Measurements from ENCODE around the gene PKHD1. TPM values are rescaled to one million over a fixed set of nuclear protein-coding genes. Genes with fewer than 3 reads are reported as not detected.

PKHD1 gene
- polyA plus RNA-seq, 2 donors = under 0.01 to 0.01 TPM

GRCh38 chr6:51594981-51595380 lies 492.4 kb downstream of the PKHD1 start:
- Histone ChIP-seq H3K27me3 (ENCODE audit: control insufficient read depth in 1 of 2, insufficient read depth in 2 of 2, low read length in 2 of 2) (no peaks in the 10 kb centered on the region), H3K36me3 (ENCODE audit: control insufficient read depth in 2 of 2, insufficient read depth in 2 of 2, low read length in 1 of 2) (no peaks in the 10 kb centered on the region), H3K27ac (ENCODE audit: low read depth in 2 of 2, low read length in 1 of 2) (no peak overlapping the region), H3K4me3 (ENCODE audit: low read depth in 1 of 2, low read length in 2 of 2) (no peak overlapping the region), H3K4me1 (ENCODE audit: control insufficient read depth in 2 of 2, insufficient read depth in 2 of 2, low read length in 1 of 2) (no peaks in the 10 kb centered on the region), H3K9me3 (ENCODE audit: control insufficient read depth in 2 of 2, insufficient read depth in 1 of 2, low read depth in 1 of 2, low read length in 1 of 2) (no peaks in the 10 kb centered on the region)
- 55 to 64% methylated on average over 1 of the region's 1 CpG for WGBS, 2 donors

GRCh38 chr6:51585264-51585663 lies 502.1 kb downstream of the PKHD1 start:
- no peaks in the 10 kb centered on the region for H3K27me3 ChIP-seq (ENCODE audit: control insufficient read depth in 1 of 2, insufficient read depth in 2 of 2, low read length in 2 of 2)
- no peak overlapping the region for H3K4me3 ChIP-seq (ENCODE audit: low read depth in 1 of 2, low read length in 2 of 2)
- H3K9me3 ChIP-seq (ENCODE audit: control insufficient read depth in 2 of 2, insufficient read depth in 1 of 2, low read depth in 1 of 2, low read length in 1 of 2) = no peaks in the 10 kb centered on the region
- H3K36me3 ChIP-seq (ENCODE audit: control insufficient read depth in 2 of 2, insufficient read depth in 2 of 2, low read length in 1 of 2) = no peaks in the 10 kb centered on the region
- no peak overlapping the region for H3K27ac ChIP-seq (ENCODE audit: low read depth in 2 of 2, low read length in 1 of 2)
- no peaks in the 10 kb centered on the region for H3K4me1 ChIP-seq (ENCODE audit: control insufficient read depth in 2 of 2, insufficient read depth in 2 of 2, low read length in 1 of 2)

- no peaks in the 10 kb centered on the region for H3K4me1 ChIP-seq (ENCODE audit: control insufficient read depth in 2 of 2, insufficient read depth in 2 of 2, low read length in 1 of 2)
- H3K27ac ChIP-seq (ENCODE audit: low read depth in 2 of 2, low read length in 1 of 2) = no peak overlapping the region
- no peak overlapping the region for H3K4me3 ChIP-seq (ENCODE audit: low read depth in 1 of 2, low read length in 2 of 2)
- 85% methylated on average over 3 of the region's 3 CpGs for WGBS, 2 donors
- no peaks in the 10 kb centered on the region for H3K27me3 ChIP-seq (ENCODE audit: control insufficient read depth in 1 of 2, insufficient read depth in 2 of 2, low read length in 2 of 2)
- H3K9me3 ChIP-seq (ENCODE audit: control insufficient read depth in 2 of 2, insufficient read depth in 1 of 2, low read depth in 1 of 2, low read length in 1 of 2) = no peaks in the 10 kb centered on the region
- H3K36me3 ChIP-seq (ENCODE audit: control insufficient read depth in 2 of 2, insufficient read depth in 2 of 2, low read length in 1 of 2) = no peaks in the 10 kb centered on the region
These were observed 503.2 kb downstream of the PKHD1 start for GRCh38 chr6:51584163-51584562.

- Histone ChIP-seq H3K9me3 (ENCODE audit: control insufficient read depth in 2 of 2, insufficient read depth in 1 of 2, low read depth in 1 of 2, low read length in 1 of 2) (no peaks in the 10 kb centered on the region), H3K4me3 (ENCODE audit: low read depth in 1 of 2, low read length in 2 of 2) (no peak overlapping the region), H3K27ac (ENCODE audit: low read depth in 2 of 2, low read length in 1 of 2) (no peak overlapping the region), H3K4me1 (ENCODE audit: control insufficient read depth in 2 of 2, insufficient read depth in 2 of 2, low read length in 1 of 2) (no peaks in the 10 kb centered on the region), H3K27me3 (ENCODE audit: control insufficient read depth in 1 of 2, insufficient read depth in 2 of 2, low read length in 2 of 2) (no peaks in the 10 kb centered on the region), H3K36me3 (ENCODE audit: control insufficient read depth in 2 of 2, insufficient read depth in 2 of 2, low read length in 1 of 2) (no peaks in the 10 kb centered on the region)
- 74 to 81% methylated on average over 5 of the region's 5 CpGs for WGBS, 2 donors
These were observed 508.4 kb downstream of the PKHD1 start for GRCh38 chr6:51578994-51579393.

- Histone ChIP-seq H3K36me3 (ENCODE audit: control insufficient read depth in 2 of 2, insufficient read depth in 2 of 2, low read length in 1 of 2) (no peaks in the 10 kb centered on the region), H3K27ac (ENCODE audit: low read depth in 2 of 2, low read length in 1 of 2) (no peak overlapping the region), H3K4me1 (ENCODE audit: control insufficient read depth in 2 of 2, insufficient read depth in 2 of 2, low read length in 1 of 2) (no peaks in the 10 kb centered on the region), H3K9me3 (ENCODE audit: control insufficient read depth in 2 of 2, insufficient read depth in 1 of 2, low read depth in 1 of 2, low read length in 1 of 2) (no peaks in the 10 kb centered on the region), H3K4me3 (ENCODE audit: low read depth in 1 of 2, low read length in 2 of 2) (no peak overlapping the region), H3K27me3 (ENCODE audit: control insufficient read depth in 1 of 2, insufficient read depth in 2 of 2, low read length in 2 of 2) (no peaks in the 10 kb centered on the region)
- 61 to 69% methylated on average over 2 of the region's 2 CpGs for WGBS, 2 donors
These were observed 509.1 kb downstream of the PKHD1 start for GRCh38 chr6:51578362-51578761.

- no peaks in the 10 kb centered on the region for H3K27me3 ChIP-seq (ENCODE audit: control insufficient read depth in 1 of 2, insufficient read depth in 2 of 2, low read length in 2 of 2)
- no peak overlapping the region for H3K27ac ChIP-seq (ENCODE audit: low read depth in 2 of 2, low read length in 1 of 2)
- H3K4me1 ChIP-seq (ENCODE audit: control insufficient read depth in 2 of 2, insufficient read depth in 2 of 2, low read length in 1 of 2) = no peaks in the 10 kb centered on the region
- H3K36me3 ChIP-seq (ENCODE audit: control insufficient read depth in 2 of 2, insufficient read depth in 2 of 2, low read length in 1 of 2) = no peaks in the 10 kb centered on the region
- H3K4me3 ChIP-seq (ENCODE audit: low read depth in 1 of 2, low read length in 2 of 2) = no peak overlapping the region
- 92 to 94% methylated on average over 1 of the region's 1 CpG for WGBS, 2 donors
- H3K9me3 ChIP-seq (ENCODE audit: control insufficient read depth in 2 of 2, insufficient read depth in 1 of 2, low read depth in 1 of 2, low read length in 1 of 2) = no peaks in the 10 kb centered on the region
These were observed 513.4 kb downstream of the PKHD1 start for GRCh38 chr6:51574040-51574439.

- 88 to 96% methylated on average over 1 of the region's 1 CpG for whole genome bisulfite sequencing, 2 donors
- Histone ChIP-seq H3K27ac (ENCODE audit: low read depth in 2 of 2, low read length in 1 of 2) (no peak overlapping the region), H3K9me3 (ENCODE audit: control insufficient read depth in 2 of 2, insufficient read depth in 1 of 2, low read depth in 1 of 2, low read length in 1 of 2) (no peaks in the 10 kb centered on the region), H3K4me1 (ENCODE audit: control insufficient read depth in 2 of 2, insufficient read depth in 2 of 2, low read length in 1 of 2) (no peaks in the 10 kb centered on the region), H3K36me3 (ENCODE audit: control insufficient read depth in 2 of 2, insufficient read depth in 2 of 2, low read length in 1 of 2) (no peaks in the 10 kb centered on the region), H3K27me3 (ENCODE audit: control insufficient read depth in 1 of 2, insufficient read depth in 2 of 2, low read length in 2 of 2) (no peaks in the 10 kb centered on the region), H3K4me3 (ENCODE audit: low read depth in 1 of 2, low read length in 2 of 2) (no peak overlapping the region)
These were observed 516.2 kb downstream of the PKHD1 start for GRCh38 chr6:51571168-51571567.

- H3K9me3 ChIP-seq (ENCODE audit: control insufficient read depth in 2 of 2, insufficient read depth in 1 of 2, low read depth in 1 of 2, low read length in 1 of 2) = no peaks in the 10 kb centered on the region
- H3K4me3 ChIP-seq (ENCODE audit: low read depth in 1 of 2, low read length in 2 of 2) = no peak overlapping the region
- H3K27ac ChIP-seq (ENCODE audit: low read depth in 2 of 2, low read length in 1 of 2) = no peak overlapping the region
- no peaks in the 10 kb centered on the region for H3K27me3 ChIP-seq (ENCODE audit: control insufficient read depth in 1 of 2, insufficient read depth in 2 of 2, low read length in 2 of 2)
- WGBS, 2 donors = 70 to 75% methylated on average over 5 of the region's 5 CpGs
- H3K4me1 ChIP-seq (ENCODE audit: control insufficient read depth in 2 of 2, insufficient read depth in 2 of 2, low read length in 1 of 2) = no peaks in the 10 kb centered on the region
- no peaks in the 10 kb centered on the region for H3K36me3 ChIP-seq (ENCODE audit: control insufficient read depth in 2 of 2, insufficient read depth in 2 of 2, low read length in 1 of 2)
These were observed 517.1 kb downstream of the PKHD1 start for GRCh38 chr6:51570168-51570921.

- H3K27ac ChIP-seq (ENCODE audit: low read depth in 2 of 2, low read length in 1 of 2) = no peak overlapping the region
- H3K9me3 ChIP-seq (ENCODE audit: control insufficient read depth in 2 of 2, insufficient read depth in 1 of 2, low read depth in 1 of 2, low read length in 1 of 2) = no peaks in the 10 kb centered on the region
- no peaks in the 10 kb centered on the region for H3K27me3 ChIP-seq (ENCODE audit: control insufficient read depth in 1 of 2, insufficient read depth in 2 of 2, low read length in 2 of 2)
- H3K36me3 ChIP-seq (ENCODE audit: control insufficient read depth in 2 of 2, insufficient read depth in 2 of 2, low read length in 1 of 2) = no peaks in the 10 kb centered on the region
- H3K4me1 ChIP-seq (ENCODE audit: control insufficient read depth in 2 of 2, insufficient read depth in 2 of 2, low read length in 1 of 2) = no peaks in the 10 kb centered on the region
- 89 to 100% methylated on average over 1 of the region's 1 CpG for WGBS, 2 donors
- no peak overlapping the region for H3K4me3 ChIP-seq (ENCODE audit: low read depth in 1 of 2, low read length in 2 of 2)
These were observed 517.8 kb downstream of the PKHD1 start for GRCh38 chr6:51569594-51569993.

- Histone ChIP-seq H3K4me3 (ENCODE audit: low read depth in 1 of 2, low read length in 2 of 2) (no peak overlapping the region), H3K4me1 (ENCODE audit: control insufficient read depth in 2 of 2, insufficient read depth in 2 of 2, low read length in 1 of 2) (no peaks in the 10 kb centered on the region), H3K27me3 (ENCODE audit: control insufficient read depth in 1 of 2, insufficient read depth in 2 of 2, low read length in 2 of 2) (no peaks in the 10 kb centered on the region), H3K36me3 (ENCODE audit: control insufficient read depth in 2 of 2, insufficient read depth in 2 of 2, low read length in 1 of 2) (no peaks in the 10 kb centered on the region), H3K27ac (ENCODE audit: low read depth in 2 of 2, low read length in 1 of 2) (no peak overlapping the region), H3K9me3 (ENCODE audit: control insufficient read depth in 2 of 2, insufficient read depth in 1 of 2, low read depth in 1 of 2, low read length in 1 of 2) (no peaks in the 10 kb centered on the region)
- WGBS, 2 donors = 60 to 65% methylated on average over 2 of the region's 2 CpGs
These were observed 518.6 kb downstream of the PKHD1 start for GRCh38 chr6:51568771-51569170.
